SK-N-SH treated with all-trans-retinoic acid at 6 μM for 48 hours (cell line): ENCODE results near the gene LTF.

Experiments
- ATAC-seq: fragments of 200-7000 bp; cut with Tn5 transposase; 3 replicates; pipeline ENCODE4 v1.9.1; 2020; ENCODE audit warnings: mild to moderate bottlenecking, moderate library complexity
- ARNTL ChIP-seq: fragments of 450-650 bp; formaldehyde crosslinking; IDR thresholded peaks from 2 replicates; pipeline ENCODE4 v1.5.0; 2020; ENCODE audit warnings: low read depth, mild to moderate bottlenecking, moderate library complexity, borderline replicate concordance
- BACH2 ChIP-seq: fragments of 250-450 bp; sonication (Bioruptor Pico); IDR thresholded peaks from 2 replicates; pipeline ENCODE4 v1.9.0; 2021; ENCODE audit warnings: mild to moderate bottlenecking, borderline replicate concordance
- CSDC2 ChIP-seq: fragments of 250-450 bp; sonication (Bioruptor Pico); IDR thresholded peaks from 2 replicates; pipeline ENCODE4 v1.5.0; 2020; ENCODE audit warnings: mild to moderate bottlenecking, moderate library complexity
- ESRRG ChIP-seq: fragments of 250-450 bp; sonication (Bioruptor Pico); IDR thresholded peaks from 2 replicates; pipeline ENCODE4 v1.6.1; 2021; ENCODE audit warnings: mild to moderate bottlenecking
- GLIS3 ChIP-seq: fragments of 250-450 bp; sonication (Bioruptor Pico); IDR thresholded peaks from 2 replicates; pipeline ENCODE4 v1.5.0; 2020; ENCODE audit warnings: mild to moderate bottlenecking, moderate library complexity
- ISL1 ChIP-seq: fragments of 250-450 bp; sonication (Bioruptor Pico); IDR thresholded peaks from 2 replicates; pipeline ENCODE4 v2.1.2; 2022; ENCODE audit warnings: mild to moderate bottlenecking, moderate library complexity
- OSR1 ChIP-seq: fragments of 250-450 bp; sonication (Bioruptor Pico); IDR thresholded peaks from 2 replicates; pipeline ENCODE4 v1.8.0; 2022; ENCODE audit warnings: moderate library complexity, mild to moderate bottlenecking, inconsistent platforms
- PPARA ChIP-seq: fragments of 250-450 bp; sonication (Bioruptor Pico); IDR thresholded peaks from 2 replicates; pipeline ENCODE4 v1.5.0; 2020; ENCODE audit warnings: mild to moderate bottlenecking, borderline replicate concordance
- RARB ChIP-seq: fragments of 250-450 bp; sonication (Bioruptor Pico); IDR thresholded peaks from 2 replicates; pipeline ENCODE4 v1.8.0; 2021; ENCODE audit warnings: mild to moderate bottlenecking, moderate library complexity
- SNAI2 ChIP-seq: fragments of 250-450 bp; sonication (Bioruptor Pico); IDR thresholded peaks from 2 replicates; pipeline ENCODE4 v1.5.0; 2020; ENCODE audit warnings: mild to moderate bottlenecking, moderate library complexity
- TCF4 ChIP-seq: fragments of 250-450 bp; sonication (Bioruptor Pico); IDR thresholded peaks from 2 replicates; pipeline ENCODE4 v1.8.0; 2021; ENCODE audit warnings: mild to moderate bottlenecking, moderate library complexity, borderline replicate concordance
- TOX ChIP-seq: fragments of 250-450 bp; sonication (Bioruptor Pico); IDR thresholded peaks from 2 replicates; pipeline ENCODE4 v1.8.0; 2021; ENCODE audit warnings: mild to moderate bottlenecking, moderate library complexity, borderline replicate concordance
- ZC3H10 ChIP-seq: fragments of 250-450 bp; sonication (Bioruptor Pico); IDR thresholded peaks from 2 replicates; pipeline ENCODE4 v1.5.1; 2021; ENCODE audit warnings: mild to moderate bottlenecking, moderate library complexity
- ZFP30 ChIP-seq: fragments of 450-650 bp; formaldehyde crosslinking; IDR thresholded peaks from 2 replicates; pipeline ENCODE4 v1.5.0; 2022; ENCODE audit warnings: mild to moderate bottlenecking, moderate library complexity
- ZNF565 ChIP-seq: fragments of 450-650 bp; formaldehyde crosslinking; conservative IDR thresholded peaks from 2 replicates; pipeline ENCODE4 v1.5.0; 2020; ENCODE audit warnings: low read depth, mild to moderate bottlenecking, moderate library complexity
- ZNF70 ChIP-seq: fragments of 450-650 bp; formaldehyde crosslinking; IDR thresholded peaks from 2 replicates; pipeline ENCODE4 v1.5.0; 2020; ENCODE audit warnings: mild to moderate bottlenecking, moderate library complexity
- ZNF8 ChIP-seq: fragments of 450-650 bp; formaldehyde crosslinking; IDR thresholded peaks from 2 replicates; pipeline ENCODE4 v1.5.0; 2020; ENCODE audit warnings: mild to moderate bottlenecking, moderate library complexity
- TF ChIP-seq, protein P1 (sequence below): fragments of 250-450 bp; sonication (Bioruptor Pico); IDR thresholded peaks from 2 replicates; pipeline ENCODE4 v1.8.0; 2020; ENCODE audit warnings: mild to moderate bottlenecking, moderate library complexity, borderline replicate concordance
- TF ChIP-seq, protein P2 (sequence below): fragments of 250-450 bp; sonication (Bioruptor Pico); IDR thresholded peaks from 2 replicates; pipeline ENCODE4 v1.5.1; 2020; ENCODE audit warnings: low read depth, mild to moderate bottlenecking, moderate library complexity
- TF ChIP-seq, protein P3 (sequence below): fragments of 250-450 bp; sonication (Bioruptor Pico); IDR thresholded peaks from 2 replicates; pipeline ENCODE4 v1.5.1; 2021; ENCODE audit warnings: mild to moderate bottlenecking, moderate library complexity
- TF ChIP-seq, protein P4 (sequence below): fragments of 250-450 bp; sonication (Bioruptor Pico); IDR thresholded peaks from 2 replicates; pipeline ENCODE4 v1.5.0; 2020; ENCODE audit warnings: mild to moderate bottlenecking, moderate library complexity
- TF ChIP-seq, protein P5 (sequence below): fragments of 250-450 bp; sonication (Bioruptor Pico); IDR thresholded peaks from 2 replicates; pipeline ENCODE4 v1.8.0; 2021; ENCODE audit warnings: low read depth, mild to moderate bottlenecking, moderate library complexity, borderline replicate concordance

LTF gene

DNA sequence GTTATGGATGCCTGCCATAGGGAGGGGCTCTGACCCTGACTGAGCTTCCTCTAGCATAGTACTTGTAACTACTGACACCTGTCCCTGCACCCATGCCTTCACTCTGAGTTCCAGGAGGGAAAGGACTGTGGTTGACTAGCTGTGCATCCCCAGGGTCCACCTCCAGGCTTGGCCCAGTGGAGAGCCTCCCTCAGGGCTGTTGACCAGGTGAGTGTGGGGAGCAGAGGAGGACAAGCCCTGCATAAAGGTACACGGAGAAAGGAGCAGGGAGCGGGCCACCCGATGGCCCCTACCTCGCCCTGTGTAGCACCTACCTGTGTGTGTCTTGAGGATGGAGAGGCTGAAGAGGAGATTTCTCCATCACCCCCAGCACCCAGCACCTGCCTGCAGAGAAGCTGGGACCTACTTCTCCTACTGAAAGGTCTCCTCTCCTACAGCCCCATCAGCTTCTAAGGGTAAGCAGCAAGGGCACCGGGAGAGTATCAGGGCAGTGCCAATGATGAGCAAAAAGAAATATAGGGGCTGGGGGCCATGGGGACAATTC lies 6.7 kb upstream of the LTF start:
- no peak for TF ChIP-seq ZNF70 (CRISPR knock-in tag)
- TF ChIP-seq PPARA (CRISPR knock-in tag), result no peak
- TF ChIP-seq GLIS3, result no peak
- TF ChIP-seq ZNF8 (CRISPR knock-in tag), result no peak
- TF ChIP-seq ZFP30 (CRISPR knock-in tag), result no peak
- TF ChIP-seq TCF4 (CRISPR knock-in tag), result no peak
- TF ChIP-seq CSDC2 (CRISPR knock-in tag), result no peak
- no peak for ATAC-seq

DNA sequence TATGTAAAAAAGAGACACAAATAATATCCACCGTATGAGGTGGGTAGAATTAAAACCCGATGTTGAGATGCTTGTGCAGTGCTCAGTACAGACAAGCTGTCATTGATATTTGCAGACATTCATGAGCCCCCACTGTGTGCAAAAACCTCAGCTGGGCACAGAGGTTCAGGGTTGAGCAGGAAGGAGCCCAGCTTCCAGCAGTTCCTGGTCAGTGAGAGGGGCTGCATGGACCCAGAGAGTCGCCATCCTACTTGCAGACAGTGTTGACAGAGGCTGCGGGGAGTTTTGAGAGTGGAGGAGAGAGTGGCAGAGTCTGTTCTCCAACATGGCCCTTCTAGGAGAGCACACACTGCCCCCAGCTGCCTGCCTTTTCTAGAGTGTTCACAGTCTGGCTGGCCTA lies 6.1 kb upstream of the LTF start:
- TF ChIP-seq RARB (CRISPR knock-in tag) (no peak), ESRRG (CRISPR knock-in tag) (no peak), ZNF70 (CRISPR knock-in tag) (no peak), TOX (no peak), SNAI2 (CRISPR knock-in tag) (no peak), ZNF565 (CRISPR knock-in tag) (no peak), ZC3H10 (CRISPR knock-in tag) (no peak), GLIS3 (no peak), BACH2 (CRISPR knock-in tag) (no peak), ZNF8 (CRISPR knock-in tag) (no peak), PPARA (CRISPR knock-in tag) (no peak), TCF4 (CRISPR knock-in tag) (no peak), ISL1 (CRISPR knock-in tag) (no peak)
- TF ChIP-seq, protein P1, sequence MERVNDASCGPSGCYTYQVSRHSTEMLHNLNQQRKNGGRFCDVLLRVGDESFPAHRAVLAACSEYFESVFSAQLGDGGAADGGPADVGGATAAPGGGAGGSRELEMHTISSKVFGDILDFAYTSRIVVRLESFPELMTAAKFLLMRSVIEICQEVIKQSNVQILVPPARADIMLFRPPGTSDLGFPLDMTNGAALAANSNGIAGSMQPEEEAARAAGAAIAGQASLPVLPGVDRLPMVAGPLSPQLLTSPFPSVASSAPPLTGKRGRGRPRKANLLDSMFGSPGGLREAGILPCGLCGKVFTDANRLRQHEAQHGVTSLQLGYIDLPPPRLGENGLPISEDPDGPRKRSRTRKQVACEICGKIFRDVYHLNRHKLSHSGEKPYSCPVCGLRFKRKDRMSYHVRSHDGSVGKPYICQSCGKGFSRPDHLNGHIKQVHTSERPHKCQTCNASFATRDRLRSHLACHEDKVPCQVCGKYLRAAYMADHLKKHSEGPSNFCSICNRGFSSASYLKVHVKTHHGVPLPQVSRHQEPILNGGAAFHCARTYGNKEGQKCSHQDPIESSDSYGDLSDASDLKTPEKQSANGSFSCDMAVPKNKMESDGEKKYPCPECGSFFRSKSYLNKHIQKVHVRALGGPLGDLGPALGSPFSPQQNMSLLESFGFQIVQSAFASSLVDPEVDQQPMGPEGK (CRISPR knock-in tag), result no peak
- TF ChIP-seq, protein P2, sequence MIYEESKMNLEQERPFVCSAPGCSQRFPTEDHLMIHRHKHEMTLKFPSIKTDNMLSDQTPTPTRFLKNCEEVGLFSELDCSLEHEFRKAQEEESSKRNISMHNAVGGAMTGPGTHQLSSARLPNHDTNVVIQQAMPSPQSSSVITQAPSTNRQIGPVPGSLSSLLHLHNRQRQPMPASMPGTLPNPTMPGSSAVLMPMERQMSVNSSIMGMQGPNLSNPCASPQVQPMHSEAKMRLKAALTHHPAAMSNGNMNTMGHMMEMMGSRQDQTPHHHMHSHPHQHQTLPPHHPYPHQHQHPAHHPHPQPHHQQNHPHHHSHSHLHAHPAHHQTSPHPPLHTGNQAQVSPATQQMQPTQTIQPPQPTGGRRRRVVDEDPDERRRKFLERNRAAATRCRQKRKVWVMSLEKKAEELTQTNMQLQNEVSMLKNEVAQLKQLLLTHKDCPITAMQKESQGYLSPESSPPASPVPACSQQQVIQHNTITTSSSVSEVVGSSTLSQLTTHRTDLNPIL (CRISPR knock-in tag), result no peak
- TF ChIP-seq, protein P3, sequence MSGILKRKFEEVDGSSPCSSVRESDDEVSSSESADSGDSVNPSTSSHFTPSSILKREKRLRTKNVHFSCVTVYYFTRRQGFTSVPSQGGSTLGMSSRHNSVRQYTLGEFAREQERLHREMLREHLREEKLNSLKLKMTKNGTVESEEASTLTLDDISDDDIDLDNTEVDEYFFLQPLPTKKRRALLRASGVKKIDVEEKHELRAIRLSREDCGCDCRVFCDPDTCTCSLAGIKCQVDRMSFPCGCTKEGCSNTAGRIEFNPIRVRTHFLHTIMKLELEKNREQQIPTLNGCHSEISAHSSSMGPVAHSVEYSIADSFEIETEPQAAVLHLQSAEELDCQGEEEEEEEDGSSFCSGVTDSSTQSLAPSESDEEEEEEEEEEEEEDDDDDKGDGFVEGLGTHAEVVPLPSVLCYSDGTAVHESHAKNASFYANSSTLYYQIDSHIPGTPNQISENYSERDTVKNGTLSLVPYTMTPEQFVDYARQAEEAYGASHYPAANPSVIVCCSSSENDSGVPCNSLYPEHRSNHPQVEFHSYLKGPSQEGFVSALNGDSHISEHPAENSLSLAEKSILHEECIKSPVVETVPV, result no peak
- TF ChIP-seq, protein P4, sequence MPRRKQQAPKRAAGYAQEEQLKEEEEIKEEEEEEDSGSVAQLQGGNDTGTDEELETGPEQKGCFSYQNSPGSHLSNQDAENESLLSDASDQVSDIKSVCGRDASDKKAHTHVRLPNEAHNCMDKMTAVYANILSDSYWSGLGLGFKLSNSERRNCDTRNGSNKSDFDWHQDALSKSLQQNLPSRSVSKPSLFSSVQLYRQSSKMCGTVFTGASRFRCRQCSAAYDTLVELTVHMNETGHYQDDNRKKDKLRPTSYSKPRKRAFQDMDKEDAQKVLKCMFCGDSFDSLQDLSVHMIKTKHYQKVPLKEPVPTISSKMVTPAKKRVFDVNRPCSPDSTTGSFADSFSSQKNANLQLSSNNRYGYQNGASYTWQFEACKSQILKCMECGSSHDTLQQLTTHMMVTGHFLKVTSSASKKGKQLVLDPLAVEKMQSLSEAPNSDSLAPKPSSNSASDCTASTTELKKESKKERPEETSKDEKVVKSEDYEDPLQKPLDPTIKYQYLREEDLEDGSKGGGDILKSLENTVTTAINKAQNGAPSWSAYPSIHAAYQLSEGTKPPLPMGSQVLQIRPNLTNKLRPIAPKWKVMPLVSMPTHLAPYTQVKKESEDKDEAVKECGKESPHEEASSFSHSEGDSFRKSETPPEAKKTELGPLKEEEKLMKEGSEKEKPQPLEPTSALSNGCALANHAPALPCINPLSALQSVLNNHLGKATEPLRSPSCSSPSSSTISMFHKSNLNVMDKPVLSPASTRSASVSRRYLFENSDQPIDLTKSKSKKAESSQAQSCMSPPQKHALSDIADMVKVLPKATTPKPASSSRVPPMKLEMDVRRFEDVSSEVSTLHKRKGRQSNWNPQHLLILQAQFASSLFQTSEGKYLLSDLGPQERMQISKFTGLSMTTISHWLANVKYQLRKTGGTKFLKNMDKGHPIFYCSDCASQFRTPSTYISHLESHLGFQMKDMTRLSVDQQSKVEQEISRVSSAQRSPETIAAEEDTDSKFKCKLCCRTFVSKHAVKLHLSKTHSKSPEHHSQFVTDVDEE (CRISPR knock-in tag), result no peak
- ATAC-seq, result no peak

DNA sequence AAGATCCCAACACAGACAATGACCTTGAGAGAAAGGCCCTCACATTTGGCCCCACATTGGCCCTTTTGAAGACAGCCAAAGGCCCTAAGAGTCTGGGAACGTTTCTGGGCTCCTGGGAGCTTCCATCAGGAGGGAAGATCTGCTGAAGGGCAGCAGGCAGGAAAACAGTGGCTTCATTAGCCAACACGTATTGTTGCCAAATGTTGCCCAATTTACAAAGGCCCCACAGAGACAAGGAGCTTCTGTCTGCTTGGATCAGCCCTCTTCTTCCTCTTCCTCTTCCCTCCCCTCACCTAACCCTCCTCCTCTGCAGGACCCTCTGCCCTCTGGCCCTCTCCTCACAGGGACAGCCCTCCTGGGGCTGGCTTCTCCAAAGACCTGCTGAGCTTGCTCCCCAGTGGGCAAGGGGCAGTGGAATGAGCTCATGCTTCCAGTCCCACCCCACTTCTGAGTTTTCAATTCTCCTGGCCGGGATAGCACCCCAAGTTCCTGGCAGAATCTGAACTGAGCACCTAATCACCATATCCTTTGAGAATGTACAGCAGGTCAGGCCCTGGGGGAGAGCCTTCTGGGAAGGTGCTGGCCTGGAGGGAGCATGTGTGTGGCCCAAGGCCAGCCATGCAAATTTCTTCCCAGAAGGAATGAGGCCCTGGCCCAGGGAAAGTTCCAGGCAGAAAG lies 5.1 kb upstream of the LTF start:
- TF ChIP-seq PPARA (CRISPR knock-in tag) (no peak), ESRRG (CRISPR knock-in tag) (no peak), OSR1 (CRISPR knock-in tag) (no peak), ZNF70 (CRISPR knock-in tag) (no peak), ZFP30 (CRISPR knock-in tag) (no peak), ARNTL (no peak), SNAI2 (CRISPR knock-in tag) (no peak), ZC3H10 (CRISPR knock-in tag) (no peak), TCF4 (CRISPR knock-in tag) (no peak), GLIS3 (no peak), BACH2 (CRISPR knock-in tag) (no peak)
- TF ChIP-seq, protein P3, result no peak
- TF ChIP-seq, protein P5, sequence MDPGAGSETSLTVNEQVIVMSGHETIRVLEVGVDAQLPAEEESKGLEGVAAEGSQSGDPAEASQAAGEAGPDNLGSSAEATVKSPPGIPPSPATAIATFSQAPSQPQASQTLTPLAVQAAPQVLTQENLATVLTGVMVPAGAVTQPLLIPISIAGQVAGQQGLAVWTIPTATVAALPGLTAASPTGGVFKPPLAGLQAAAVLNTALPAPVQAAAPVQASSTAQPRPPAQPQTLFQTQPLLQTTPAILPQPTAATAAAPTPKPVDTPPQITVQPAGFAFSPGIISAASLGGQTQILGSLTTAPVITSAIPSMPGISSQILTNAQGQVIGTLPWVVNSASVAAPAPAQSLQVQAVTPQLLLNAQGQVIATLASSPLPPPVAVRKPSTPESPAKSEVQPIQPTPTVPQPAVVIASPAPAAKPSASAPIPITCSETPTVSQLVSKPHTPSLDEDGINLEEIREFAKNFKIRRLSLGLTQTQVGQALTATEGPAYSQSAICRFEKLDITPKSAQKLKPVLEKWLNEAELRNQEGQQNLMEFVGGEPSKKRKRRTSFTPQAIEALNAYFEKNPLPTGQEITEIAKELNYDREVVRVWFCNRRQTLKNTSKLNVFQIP, result no peak
- no peak for ATAC-seq
